GM18511 (cell line): ENCODE measurements around the gene CHN2.

Source experiments
- ATAC-seq: cut with Tn5 transposase; IDR thresholded peaks from one replicate; pipeline ENCODE4 v1.9.1; 2021; ENCODE audit warnings: mild to moderate bottlenecking, moderate library complexity; ENCODE audit not compliant: unreplicated experiment

CHN2 gene

DNA sequence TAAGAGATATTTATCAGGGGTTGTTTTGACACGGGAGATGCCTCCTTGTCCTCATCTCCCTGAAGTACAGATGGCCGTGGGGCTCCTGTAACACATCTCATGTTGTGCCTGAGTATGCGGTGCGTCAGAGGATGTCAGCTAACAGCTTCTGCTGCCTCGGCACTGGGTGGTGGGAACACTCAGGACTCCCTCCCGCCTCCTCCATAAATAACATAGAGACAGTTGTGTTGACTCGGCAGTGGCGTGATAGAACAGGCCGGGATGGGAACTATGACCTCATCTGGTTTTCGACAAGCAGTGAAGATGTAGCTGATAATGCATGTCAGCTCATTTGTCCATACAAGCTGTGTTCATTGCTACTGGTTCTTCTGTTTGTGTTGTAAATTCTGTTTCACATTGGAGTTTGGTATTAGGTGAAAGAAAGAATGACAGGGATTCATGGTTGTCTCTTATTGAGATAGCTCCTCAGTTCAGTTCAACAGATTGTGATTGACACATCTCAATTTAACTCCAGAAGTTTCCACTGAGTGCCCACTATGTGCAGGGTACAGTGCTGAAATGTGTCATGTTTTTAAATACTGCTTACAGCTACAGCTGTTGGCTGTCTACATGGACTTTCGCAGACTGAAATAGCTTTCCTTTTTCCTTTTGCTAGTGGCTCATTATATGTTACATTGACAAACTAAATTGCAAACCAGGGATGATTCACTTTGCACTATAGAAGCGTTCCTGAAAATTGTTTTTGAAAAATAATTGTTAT lies 87.4 kb downstream of the CHN2 start:
- ATAC-seq: no peak

DNA sequence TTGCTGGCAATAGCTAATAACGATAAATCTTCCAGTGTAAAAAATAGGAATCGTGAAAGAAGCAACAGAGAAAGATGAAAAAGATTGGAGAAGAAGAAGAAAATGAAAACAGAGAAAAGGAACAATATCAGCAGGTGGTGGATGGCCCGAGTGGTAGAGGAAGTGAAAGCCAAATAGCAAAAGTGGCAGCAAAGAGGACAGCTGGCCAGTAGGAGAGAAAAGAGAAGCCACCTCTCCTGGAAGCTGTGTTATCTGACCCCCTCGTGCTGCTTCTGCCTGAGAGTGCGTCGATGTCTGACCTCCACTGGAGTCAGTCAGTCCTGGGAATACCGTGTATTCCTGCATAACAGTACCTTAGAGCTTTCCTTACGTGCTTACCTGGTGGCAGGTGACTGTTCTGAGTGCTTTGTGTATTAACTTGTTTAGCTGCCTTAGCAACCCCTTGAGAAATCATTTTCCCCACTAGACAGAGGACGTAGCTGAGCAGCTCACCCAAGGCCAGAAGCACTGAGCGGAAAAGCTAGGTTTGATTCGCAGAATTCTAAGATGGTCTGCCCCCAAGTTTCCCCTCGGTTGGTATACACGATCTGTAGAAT lies 88.3 kb downstream of the CHN2 start:
- no peak for ATAC-seq

DNA sequence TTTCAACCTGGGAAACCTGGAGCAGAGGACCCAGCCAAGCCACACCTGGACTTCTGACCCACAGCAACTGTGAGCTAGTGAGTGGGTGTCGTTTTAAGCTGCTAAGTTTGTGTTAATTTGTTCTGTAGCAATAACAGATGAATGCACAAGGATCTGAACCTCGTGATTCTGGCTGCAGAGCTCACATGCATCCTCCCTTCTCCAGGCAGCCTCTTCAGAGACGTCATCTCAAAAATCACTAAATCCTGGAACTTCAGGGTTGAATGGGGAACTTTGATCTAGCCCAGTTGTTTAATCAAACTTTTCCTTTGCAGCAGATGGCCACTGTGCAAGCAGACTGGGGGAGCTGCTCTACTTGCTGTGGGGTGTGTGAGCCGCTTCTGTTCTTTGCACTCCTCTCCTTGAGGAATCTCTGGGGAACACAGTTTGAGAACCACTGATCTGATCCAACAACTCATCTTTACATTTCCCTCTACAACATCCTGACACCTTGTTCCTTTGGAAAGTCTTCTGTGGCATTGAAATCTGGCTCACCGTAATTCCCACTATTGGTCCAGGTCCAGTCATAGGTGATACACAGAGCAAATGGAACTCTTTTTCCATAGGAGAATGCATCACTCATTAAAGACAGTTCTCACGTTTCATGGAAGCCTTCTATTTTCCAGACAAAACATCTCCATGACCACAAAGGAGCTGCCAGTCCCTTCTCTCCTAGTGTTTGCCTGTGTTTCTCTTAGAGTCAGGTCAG lies 90.3 kb downstream of the CHN2 start:
- no peak for ATAC-seq

DNA sequence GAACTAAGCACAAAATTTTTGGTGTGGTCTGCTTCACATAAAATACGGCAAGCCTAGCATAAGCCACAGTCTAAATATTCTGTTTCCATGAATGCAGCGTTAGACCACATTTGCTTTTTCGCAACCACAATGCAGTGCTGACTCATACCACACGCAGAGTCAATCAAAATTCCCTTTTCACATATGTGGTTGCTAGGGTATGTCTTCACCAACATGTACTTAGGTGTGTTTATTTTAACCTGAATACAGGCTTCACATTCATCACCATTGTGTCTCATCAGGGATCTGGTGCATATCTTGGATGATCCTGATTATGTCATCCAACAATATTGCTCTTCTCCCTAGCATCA lies 90.8 kb downstream of the CHN2 start:
- peak; percentile 80 for ATAC-seq

DNA sequence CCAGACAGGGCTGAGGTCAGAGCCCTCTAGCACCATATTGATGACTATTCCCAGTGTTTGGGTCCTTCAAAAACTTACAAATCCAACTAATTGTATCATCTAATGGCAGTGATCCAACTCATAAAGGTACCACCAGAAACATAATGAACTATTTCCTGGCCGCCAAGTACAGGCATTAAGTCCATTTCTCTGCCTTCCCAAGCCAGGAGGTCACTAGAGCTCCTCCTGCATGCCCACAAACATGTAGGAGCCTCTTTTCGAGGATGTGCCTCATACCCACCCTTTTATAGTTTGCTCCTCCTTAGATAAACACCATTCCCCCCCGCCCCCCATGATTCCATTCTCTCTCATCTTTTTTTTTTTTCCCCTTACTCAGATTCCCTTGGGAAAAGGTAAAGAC lies 91.3 kb downstream of the CHN2 start:
- no peak for ATAC-seq

DNA sequence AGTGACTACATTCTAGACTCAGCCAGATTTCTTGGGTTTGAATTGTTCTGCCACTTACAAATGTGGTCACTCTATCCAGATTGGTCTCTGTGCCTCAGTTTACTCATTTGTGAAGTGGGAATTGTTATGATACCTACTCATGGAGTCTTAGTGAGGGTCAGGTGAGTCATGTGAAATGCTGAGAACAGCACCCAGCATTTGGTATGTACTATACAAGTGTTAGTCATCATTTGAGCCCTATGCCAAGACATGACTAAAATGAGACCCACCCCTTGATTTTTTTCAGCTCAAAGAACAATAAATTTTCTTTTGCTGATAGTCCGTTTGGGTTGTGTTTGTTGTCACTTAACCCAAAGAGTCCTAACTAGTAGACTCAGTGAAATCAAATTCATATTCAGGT lies 92.8 kb downstream of the CHN2 start:
- no peak for ATAC-seq

DNA sequence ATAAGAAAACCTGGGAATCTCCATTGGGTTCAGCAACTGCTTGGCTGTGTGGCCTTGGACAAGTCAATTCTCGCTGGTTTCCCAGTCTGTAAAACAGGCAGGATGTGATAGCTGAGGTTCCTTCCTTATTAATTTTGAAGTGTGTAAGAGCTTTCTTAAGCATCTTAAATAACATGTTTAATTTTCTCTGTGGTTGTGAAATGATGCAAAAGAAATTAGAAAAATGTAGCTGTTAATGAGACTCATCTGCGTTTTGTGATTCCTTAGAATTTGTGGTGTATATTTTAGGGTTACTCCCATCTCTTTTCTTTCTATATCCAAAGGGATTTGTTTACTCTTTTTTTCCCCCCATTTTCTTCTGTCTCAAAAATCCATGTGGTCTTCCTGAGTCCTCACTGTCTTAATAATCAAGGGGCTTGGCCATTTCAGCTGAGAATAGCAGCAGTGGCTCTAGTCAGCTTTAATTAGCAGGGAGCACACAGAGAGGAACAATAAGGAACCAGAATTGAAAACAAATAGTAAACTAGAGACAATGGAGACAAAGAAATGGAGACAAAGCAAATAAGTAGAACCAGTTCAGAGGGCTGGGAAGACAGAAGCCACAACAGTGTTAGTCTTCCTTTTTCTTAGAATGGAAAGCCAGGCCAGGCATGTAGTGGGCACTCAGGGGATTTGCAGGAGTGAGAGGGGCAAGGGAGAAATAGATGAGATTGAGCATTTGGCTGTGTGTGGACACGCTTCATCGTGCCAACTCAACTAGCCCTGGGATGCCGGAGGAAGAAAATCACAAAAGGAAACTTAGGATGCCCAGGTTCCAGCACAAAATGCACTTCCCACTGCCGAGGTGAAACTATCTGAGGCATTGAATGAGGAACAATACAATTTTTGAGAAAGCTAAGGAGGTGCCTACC lies 93.9 kb downstream of the CHN2 start:
- no peak for ATAC-seq

DNA sequence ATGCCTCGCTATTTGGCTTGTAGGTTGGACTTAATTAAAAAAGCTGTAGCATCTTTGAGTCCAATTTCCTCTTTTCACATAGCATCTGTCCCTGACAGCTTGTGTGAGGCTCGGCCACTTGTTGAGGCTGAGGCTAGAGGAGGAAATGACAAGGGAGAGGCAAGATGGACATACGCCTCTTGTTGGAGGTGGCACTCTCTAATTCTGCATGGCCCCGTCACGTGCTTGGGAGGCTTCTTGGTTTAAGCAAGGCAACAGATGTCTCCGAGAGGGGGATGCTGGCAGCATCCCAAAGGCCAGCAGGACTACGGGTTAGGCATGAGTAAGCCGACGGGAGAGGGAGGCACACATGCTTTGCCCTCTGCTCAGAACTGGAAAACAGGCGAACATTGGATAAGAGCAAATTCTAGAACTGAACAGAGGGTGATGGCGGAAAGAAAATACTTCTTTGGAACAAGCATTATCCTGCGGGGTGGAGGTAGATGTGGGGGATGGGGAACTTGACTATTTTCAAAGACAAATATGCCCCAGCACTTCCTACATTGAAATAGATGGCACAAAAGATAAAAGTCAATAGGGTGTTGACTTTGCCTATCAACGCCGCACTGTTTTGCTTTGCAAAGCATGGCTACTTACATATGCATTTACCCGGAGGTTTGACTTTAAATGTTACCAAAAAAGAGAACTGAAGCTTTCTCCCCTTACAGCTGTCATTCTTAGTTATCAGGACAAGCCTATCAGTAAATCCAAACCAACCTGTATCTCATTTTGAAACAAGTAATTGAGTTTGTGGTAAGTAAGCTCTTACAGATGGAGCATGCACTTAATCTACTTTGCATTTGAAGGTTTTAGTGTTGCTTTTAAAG lies 94.8 kb downstream of the CHN2 start:
- peak; percentile 61 for ATAC-seq

DNA sequence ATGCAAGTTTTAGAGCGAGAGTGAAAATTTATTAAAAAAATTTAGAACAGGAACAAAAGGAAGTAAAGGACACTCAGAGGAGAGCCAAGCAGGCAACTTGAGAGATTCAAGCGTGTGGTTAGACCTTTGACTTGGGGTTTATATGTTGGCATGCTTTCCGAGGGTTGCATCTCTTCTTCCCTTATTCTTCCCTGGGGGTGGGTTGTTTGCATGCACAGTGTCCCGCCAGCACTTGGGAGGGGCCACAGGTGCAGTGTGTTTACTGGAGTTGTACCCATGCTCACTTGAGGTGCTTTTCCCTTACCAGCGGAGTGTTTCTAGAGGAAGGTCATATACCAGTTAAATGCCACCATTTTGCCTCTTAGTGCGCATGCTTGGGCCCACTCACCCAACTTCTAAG lies 96.3 kb downstream of the CHN2 start:
- ATAC-seq: no peak

DNA sequence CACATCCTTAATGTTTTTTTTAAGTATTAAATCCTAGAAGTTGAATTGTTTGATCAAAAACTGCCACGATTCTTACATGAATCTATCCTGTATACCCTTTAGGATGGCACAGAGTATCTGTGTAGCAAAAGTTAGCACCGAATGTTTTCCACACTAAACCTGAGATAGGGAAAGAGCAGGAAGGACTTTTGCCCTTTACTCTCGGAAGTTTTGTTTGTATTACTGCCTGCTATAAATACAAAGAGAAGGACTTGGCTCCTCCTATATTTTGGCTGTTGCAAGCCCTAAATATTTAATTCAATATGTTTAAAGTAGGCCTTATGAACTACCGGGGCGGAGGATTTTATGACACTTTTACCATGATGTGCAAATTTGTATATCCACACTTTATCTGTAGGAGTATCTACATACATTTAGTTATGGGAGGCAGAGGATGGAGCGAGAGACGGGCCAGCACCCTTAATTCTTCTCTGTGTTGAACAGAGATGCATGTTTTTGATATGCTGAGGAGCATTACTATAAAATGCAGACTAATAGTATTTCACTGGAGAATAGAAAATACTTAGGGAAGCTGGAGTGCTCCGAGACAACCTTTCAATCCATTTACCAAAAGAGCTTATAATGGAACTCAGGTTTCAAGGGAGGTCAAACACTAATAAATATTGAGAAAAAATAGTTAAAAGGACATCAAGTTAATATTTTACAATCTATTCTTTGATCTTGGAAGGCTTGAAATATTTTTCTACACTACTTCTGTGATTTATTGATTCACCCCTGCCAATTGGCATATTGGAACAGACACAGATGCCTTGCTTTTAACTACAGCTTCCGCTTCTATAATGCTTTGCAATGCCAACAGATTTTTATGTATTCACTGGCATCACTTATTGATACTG lies 97.4 kb downstream of the CHN2 start:
- ATAC-seq: no peak

DNA sequence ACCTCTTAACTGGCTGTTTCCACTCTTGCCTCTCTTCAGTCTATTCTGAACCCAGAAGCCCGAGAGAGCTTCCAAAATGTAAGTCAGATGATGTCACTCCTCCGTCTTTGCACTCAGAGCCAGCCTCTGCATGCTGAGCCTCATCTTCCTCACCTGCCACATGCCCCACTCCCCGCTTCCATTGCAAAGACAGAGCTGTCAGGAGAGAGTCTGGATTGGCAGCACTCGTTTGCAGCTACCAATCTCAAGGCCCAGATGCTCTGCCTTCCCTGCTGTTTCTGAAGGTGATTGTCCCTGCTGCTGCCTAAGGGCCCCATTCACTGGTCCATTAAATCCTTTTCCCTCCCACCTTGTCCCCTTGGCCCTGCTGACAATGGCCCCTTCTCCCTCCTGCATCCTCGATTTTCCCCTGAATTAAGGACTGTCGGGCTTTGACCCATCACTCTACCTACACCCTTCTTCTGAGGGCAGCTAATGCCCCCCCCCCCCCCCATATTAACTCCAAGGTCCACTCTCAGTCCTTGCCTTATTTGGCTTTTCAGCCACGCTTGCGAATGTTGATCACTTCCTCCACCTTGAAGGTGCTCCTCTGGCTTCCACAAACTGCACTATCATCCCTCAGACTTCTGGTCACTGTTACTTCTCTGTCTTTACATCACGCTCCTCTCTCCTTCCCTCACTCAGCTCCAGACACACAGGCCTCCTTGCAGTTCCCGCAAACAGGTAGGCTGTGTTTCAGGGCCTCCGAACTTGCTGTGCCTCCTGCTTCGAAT lies 98.5 kb downstream of the CHN2 start:
- ATAC-seq: no peak

DNA sequence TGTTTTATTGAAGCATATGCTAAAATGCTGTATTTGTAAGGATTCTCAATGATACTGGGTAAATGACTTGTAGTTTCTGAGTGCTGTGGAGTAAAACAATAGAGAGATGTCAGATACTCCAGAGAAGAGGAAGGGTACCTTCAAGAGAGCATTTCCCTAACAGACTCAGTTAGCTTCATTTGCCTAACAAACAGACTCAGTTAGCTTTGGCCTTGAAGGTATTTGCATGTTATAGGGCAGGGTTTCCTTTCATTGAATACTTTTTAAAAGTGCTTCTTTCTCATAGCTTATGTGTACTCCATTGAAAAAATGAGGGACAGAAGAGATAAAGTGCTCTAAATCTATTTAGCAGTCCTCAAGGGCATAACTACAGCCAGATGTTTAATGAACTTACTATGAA lies 101.8 kb downstream of the CHN2 start:
- no peak for ATAC-seq

DNA sequence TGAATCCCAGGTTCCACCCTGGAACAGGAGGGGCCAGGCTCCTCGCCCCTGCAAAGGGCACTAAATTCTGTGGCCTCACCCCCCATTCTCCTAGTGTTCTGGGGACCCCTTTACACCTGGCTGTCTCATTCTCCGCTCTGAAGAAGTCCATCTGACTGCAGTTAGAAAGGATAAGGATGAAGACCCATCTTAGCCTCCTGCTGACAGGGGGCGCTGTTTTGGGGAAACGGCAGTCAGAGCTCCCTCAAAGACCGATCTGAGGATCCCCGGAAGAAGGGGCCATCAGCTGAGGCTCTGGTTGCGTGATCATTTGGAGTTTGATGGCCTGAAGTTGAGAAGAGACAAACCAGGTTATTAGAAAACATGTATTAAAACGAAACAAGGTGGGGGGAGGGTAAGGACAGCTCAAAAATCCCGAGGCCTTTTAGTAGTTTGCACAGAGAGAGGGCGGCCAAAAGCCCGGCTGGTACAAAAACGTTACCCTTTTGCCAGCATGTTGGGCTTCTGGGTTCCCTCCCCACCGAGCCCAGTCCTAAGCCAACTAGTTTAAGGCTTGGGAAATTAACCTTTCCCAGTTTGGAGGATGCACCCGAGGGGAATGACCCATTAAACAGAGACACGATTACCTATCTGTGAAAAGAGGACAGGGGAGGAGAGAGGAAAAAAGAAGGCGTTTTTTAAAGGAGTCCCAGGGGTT lies 102.8 kb downstream of the CHN2 start:
- no peak for ATAC-seq

DNA sequence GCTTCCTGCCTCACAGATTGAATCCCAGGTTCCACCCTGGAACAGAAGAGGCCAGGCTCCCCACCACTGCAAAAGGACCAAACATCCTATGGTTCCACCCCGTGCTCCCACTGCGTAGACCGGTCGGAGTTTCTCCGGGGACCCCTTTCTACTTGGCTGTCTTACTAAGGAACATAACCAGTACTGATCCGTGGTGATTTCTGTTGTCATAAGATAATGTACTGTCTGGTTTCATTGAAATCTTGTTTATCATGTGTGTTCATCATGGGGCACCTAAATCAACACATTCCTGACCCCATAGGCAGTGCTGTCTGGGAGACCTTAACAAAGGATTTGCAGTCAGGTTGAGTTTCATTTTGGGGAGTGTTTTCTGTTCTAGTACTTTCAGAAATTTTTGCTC lies 104.5 kb downstream of the CHN2 start:
- no peak for ATAC-seq

DNA sequence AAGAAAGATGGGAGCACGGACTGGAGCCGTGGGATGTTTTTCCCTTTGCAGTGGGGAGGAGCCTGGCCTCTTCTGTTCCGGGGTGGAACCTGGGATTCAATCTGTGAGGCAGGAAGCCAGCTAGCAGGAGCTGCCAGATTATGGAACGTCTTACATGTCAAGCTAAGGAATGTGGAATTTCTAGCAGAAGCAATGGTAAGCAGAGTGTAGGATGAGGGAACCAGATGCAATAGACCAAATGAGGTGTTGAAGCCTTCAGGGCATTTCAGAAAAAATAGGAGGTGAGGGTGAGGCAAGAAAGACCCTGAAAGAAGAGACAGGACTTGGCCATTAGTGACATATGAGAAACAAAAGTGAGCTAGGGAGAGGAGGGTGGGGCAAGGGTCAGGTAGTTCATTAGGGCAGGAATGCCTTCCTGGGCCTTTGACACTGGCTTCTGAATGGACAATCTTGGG lies 105.5 kb downstream of the CHN2 start:
- no peak for ATAC-seq

DNA sequence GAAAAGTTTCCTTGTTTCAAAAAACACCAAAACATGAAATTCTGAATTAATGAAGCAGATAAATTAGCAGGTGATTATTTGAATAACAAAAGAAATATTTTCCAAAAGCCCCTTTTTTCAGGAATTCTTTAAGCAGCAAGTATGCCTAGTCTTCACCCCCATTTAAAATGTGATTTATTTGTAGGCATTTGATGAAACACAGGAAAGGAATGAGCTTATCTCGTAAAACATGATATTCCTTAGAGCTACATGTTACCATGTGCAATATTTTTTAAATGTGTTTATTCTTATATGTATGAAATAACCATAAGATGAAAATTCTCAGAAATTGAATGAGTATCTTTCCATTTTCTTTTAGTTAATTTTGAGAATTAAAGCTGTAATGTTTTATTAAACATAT lies 106.1 kb downstream of the CHN2 start:
- ATAC-seq: no peak

DNA sequence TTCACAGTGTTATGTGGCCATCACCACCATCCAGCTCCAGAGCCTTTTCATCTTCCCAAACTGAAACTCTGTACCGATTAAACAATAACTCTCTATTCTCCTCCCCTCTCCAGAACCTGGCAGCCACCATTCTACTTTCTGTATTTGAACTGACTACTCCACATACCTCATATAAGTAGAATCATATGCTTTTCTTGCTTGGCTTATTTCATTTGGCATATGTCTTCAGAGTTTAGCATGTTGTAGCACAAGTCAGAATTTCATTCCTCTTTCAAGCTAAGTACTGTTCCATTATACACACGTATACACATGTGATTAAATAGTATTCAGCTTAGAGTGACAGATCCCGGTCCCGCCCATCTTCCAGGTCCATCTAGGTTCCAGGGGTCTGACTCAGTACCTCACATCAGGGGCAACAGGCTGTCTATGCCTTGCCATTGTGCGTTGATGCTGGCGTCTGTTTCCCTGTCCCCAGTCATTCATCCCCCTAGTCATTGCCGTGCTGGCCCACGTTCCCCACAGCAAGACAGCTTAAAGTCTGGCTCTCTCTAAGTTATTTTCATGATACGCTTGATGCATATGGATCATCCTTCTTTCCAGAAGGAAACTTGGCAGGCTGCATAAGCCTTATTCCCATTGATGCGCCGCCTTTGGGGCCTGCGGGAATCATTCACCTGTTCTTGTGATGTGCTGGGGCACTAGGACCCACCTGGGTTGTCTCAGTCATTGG lies 108.3 kb downstream of the CHN2 start:
- ATAC-seq: no peak
